IMR-90 (cell line): ENCODE measurements around the gene EFEMP1. TPM values are rescaled to one million over a fixed set of nuclear protein-coding genes. Genes with fewer than 3 reads are reported as not detected.
"Not testable (repeated sequence)": the region's sequence is repeated elsewhere in the genome, so short reads cannot be mapped to it uniquely, and the experiment has no call there.

ENCODE experiments used
- ATAC-seq: fragments of 200-7000 bp; cut with Tn5 transposase; 2 replicates; pipeline ENCODE4 v1.9.1; 2020; ENCODE audit warnings: low read depth, mild to moderate bottlenecking, moderate library complexity
- BruUV-seq: library from RNA; stranded (reverse); fragments of 400-500 nt; replicated peaks from 2 replicates; lab custom pipeline; 2021; lab: Mats Ljungman, UMichigan
- CTCF ChIA-PET: fragments of 300-600 bp; formaldehyde crosslinking; extraction: SDS; loops from one replicate; lab custom pipeline; 2021; ENCODE audit warnings: antibody characterized with exemption; lab: Yijun Ruan, JAX
- POLR2A ChIA-PET: fragments of 300-600 bp; sonication (Branson Sonifier 250); formaldehyde crosslinking; loops from one replicate; lab custom pipeline; 2022; ENCODE audit warnings: antibody characterized with exemption; ENCODE audit not compliant: unreplicated experiment; lab: Charles Lee
- DNase-seq: peaks from one replicate; pipeline ENCODE4 v3.0.0; 2013
- H2AFZ ChIP-seq: replicated peaks from 2 replicates; pipeline ENCODE3; 2013; ENCODE audit warnings: low read length, mild to moderate bottlenecking; ENCODE audit not compliant: poor library complexity
- H2AK5ac ChIP-seq: 2 replicates; pipeline ENCODE4 v1.6.1; 2013; ENCODE audit warnings: low read depth, low read length, inconsistent platforms
- H2AK9ac ChIP-seq: replicated peaks from 2 replicates; pipeline ENCODE3; 2013; ENCODE audit warnings: mild to moderate bottlenecking, low read depth, low read length, moderate library complexity; ENCODE audit not compliant: poor library complexity
- H2BK120ac ChIP-seq: 2 replicates; pipeline ENCODE4 v1.6.1; 2013; ENCODE audit warnings: low read depth, low read length, inconsistent platforms
- H2BK15ac ChIP-seq: 3 replicates; pipeline ENCODE4 v1.6.1; 2013; ENCODE audit warnings: low read depth, low read length, inconsistent platforms
- H2BK20ac ChIP-seq: 2 replicates; pipeline ENCODE4 v1.6.1; 2013; ENCODE audit warnings: low read depth, mild to moderate bottlenecking, inconsistent platforms, low read length, moderate library complexity
- H2BK5ac ChIP-seq: 2 replicates; pipeline ENCODE4 v1.6.1; 2013; ENCODE audit warnings: mild to moderate bottlenecking, low read depth, low read length, inconsistent platforms; ENCODE audit not compliant: poor library complexity, severe bottlenecking
- H3K14ac ChIP-seq: replicated peaks from 2 replicates; pipeline ENCODE4 v1.6.1; 2013; ENCODE audit warnings: low read depth, low read length, inconsistent platforms
- H3K18ac ChIP-seq: 2 replicates; pipeline ENCODE4 v1.6.1; 2013; ENCODE audit warnings: low read depth, low read length, control low read depth
- H3K23ac ChIP-seq: 2 replicates; pipeline ENCODE4 v1.6.1; 2013; ENCODE audit warnings: low read depth, low read length, inconsistent platforms
- H3K27ac ChIP-seq: 2 replicates; pipeline ENCODE4 v1.5.1; 2013; ENCODE audit warnings: mild to moderate bottlenecking, control low read depth, low read length; ENCODE audit not compliant: insufficient read depth
- H3K27me3 ChIP-seq: 2 replicates; pipeline ENCODE4 v1.6.1; 2013; ENCODE audit warnings: low read length; ENCODE audit not compliant: control insufficient read depth, insufficient read depth
- H3K36me3 ChIP-seq: 2 replicates; pipeline ENCODE4 v1.6.1; 2013; ENCODE audit warnings: low read length, mixed read lengths; ENCODE audit not compliant: control insufficient read depth, insufficient read depth
- H3K4ac ChIP-seq: 2 replicates; pipeline ENCODE4 v1.6.1; 2013; ENCODE audit warnings: low read depth, low read length, inconsistent platforms
- H3K4me1 ChIP-seq: 2 replicates; pipeline ENCODE4 v1.6.1; 2013; ENCODE audit warnings: low read length, mixed read lengths; ENCODE audit not compliant: control insufficient read depth, insufficient read depth
- H3K4me2 ChIP-seq: 2 replicates; pipeline ENCODE4 v1.6.1; 2013; ENCODE audit warnings: low read depth, mild to moderate bottlenecking, control low read depth, low read length, moderate library complexity
- H3K4me3 ChIP-seq: 2 replicates; pipeline ENCODE4 v1.5.1; 2013; ENCODE audit warnings: low read depth, mild to moderate bottlenecking, control low read depth, low read length, moderate library complexity; ENCODE audit not compliant: insufficient read depth
- H3K56ac ChIP-seq: 2 replicates; pipeline ENCODE4 v1.6.1; 2013; ENCODE audit warnings: low read length, inconsistent platforms; ENCODE audit not compliant: insufficient read depth; ENCODE audit errors: extremely low read depth
- H3K79me1 ChIP-seq, 2 experiments: 2 replicates each; pipeline ENCODE4 v1.6.1; 2013; ENCODE audit warnings: low read length in 2 of 2, inconsistent platforms in 1 of 2, low read depth in 1 of 2
- H3K9ac ChIP-seq: 2 replicates; pipeline ENCODE4 v1.6.1; 2013; ENCODE audit warnings: low read depth, low read length, control low read depth
- H3K9me1 ChIP-seq: 2 replicates; pipeline ENCODE4 v1.6.1; 2013; ENCODE audit warnings: low read length, inconsistent platforms; ENCODE audit not compliant: insufficient read depth
- H3K9me3 ChIP-seq: 2 replicates; pipeline ENCODE4 v1.6.1; 2013; ENCODE audit warnings: low read length; ENCODE audit not compliant: control insufficient read depth, insufficient read depth
- H4K20me1 ChIP-seq: 2 replicates; pipeline ENCODE4 v1.6.1; 2013; ENCODE audit warnings: low read length, inconsistent platforms; ENCODE audit not compliant: insufficient read depth
- H4K5ac ChIP-seq: 2 replicates; pipeline ENCODE4 v1.6.1; 2013; ENCODE audit warnings: mild to moderate bottlenecking, low read depth, low read length, control low read depth
- H4K8ac ChIP-seq, 2 experiments: 2 replicates each; pipeline ENCODE4 v1.6.1; 2013; ENCODE audit warnings: low read depth in 2 of 2, low read length in 2 of 2, control low read depth in 1 of 2, inconsistent platforms in 1 of 2
- H4K91ac ChIP-seq: 2 replicates; pipeline ENCODE4 v1.6.1; 2013; ENCODE audit warnings: low read depth, low read length, inconsistent platforms; ENCODE audit not compliant: insufficient read depth
- FOS ChIP-seq: fragments of 150-350 bp; IDR thresholded peaks from 2 replicates; pipeline ENCODE4 v1.6.1; 2016; ENCODE audit warnings: low read depth, low read length
- MAFK ChIP-seq: IDR thresholded peaks from 2 replicates; pipeline ENCODE4 v1.6.1; 2012; ENCODE audit warnings: low read depth, low read length, improper control_type of control experiment
- NFE2L2 ChIP-seq: fragments of 150-350 bp; IDR thresholded peaks from 2 replicates; pipeline ENCODE4 v1.6.1; 2016; ENCODE audit warnings: low read depth, mild to moderate bottlenecking, low read length
- WGBS, 2 experiments: methylation state at CpG; one replicate each; pipeline versions ENCODE4 v1.1.5 to v1.1.7; 2013; ENCODE audit warnings: missing lambda C conversion rate in 2 of 2; ENCODE audit not compliant: insufficient read length in 1 of 2; ENCODE audit errors: extremely low coverage in 2 of 2; 5-methylcytosine and 5-hydroxymethylcytosine counted together
- dilution Hi-C: fragments of 300-500 bp; cut with HindIII; formaldehyde crosslinking; loops from one replicate; pipeline ENCODE4 v1.14.3; 2018; ENCODE audit warnings: low sequenced_read_pairs; ENCODE audit not compliant: unreplicated experiment
- in situ Hi-C: fragments of 300-500 bp; cut with MboI; formaldehyde crosslinking; loops from 3 replicates; pipeline ENCODE4 v1.14.3; 2019; ENCODE audit warnings: low sequenced_read_pairs, inconsistent platforms, mixed read lengths
- intact Hi-C: fragments of 100-400 bp; cut with micrococcal nuclease; formaldehyde crosslinking; loops from 2 replicates; pipeline ENCODE4 v1.10.0; 2022
- polyA plus RNA-seq, 3 experiments: library from polyadenylated mRNA; depleted of rRNA; stranded (reverse); fragments of >200 nt; gene quantifications; 2 replicates each; pipeline ENCODE4 v1.2.3, GENCODE V29; 2012; ENCODE audit warnings: low replicate concordance in 1 of 3
- total RNA-seq: library from RNA; depleted of rRNA; stranded (reverse); fragments of >200 nt; gene quantifications from 2 replicates; pipeline ENCODE4 v1.2.3, GENCODE V29; 2012

The EFEMP1 gene
- total and polyA plus RNA-seq, 2 of the 4 experiments (the other 2 are of a cell fraction) = 214 to 219 TPM

- H2BK20ac ChIP-seq, H3K79me1 ChIP-seq, H2AK9ac ChIP-seq, H3K14ac ChIP-seq, H4K20me1 ChIP-seq, H3K18ac ChIP-seq, H2BK5ac ChIP-seq, BruUV-seq, H3K36me3 ChIP-seq, dilution Hi-C loops, H2BK120ac ChIP-seq, H2AFZ ChIP-seq, H4K8ac ChIP-seq, intact Hi-C loops, H3K56ac ChIP-seq, H3K4me3 ChIP-seq, H3K27me3 ChIP-seq, H3K4me1 ChIP-seq, in situ Hi-C loops, H4K91ac ChIP-seq, H3K27ac ChIP-seq, CTCF ChIA-PET, H3K4ac ChIP-seq, H2AK5ac ChIP-seq, H3K23ac ChIP-seq, H4K5ac ChIP-seq, H2BK15ac ChIP-seq, H3K9ac ChIP-seq, H3K9me3 ChIP-seq, H3K4me2 ChIP-seq, H3K9me1 ChIP-seq: not testable (repeated sequence)
- DNase-seq = peak; percentile 62
- 0 out of 2 replicates have a peak, but pooled peaks have one; percentile 5 for TF ChIP-seq FOS
- TF ChIP-seq NFE2L2 = 0 out of 2 replicates have a peak, but pooled peaks have one; percentile 16
- TF ChIP-seq MAFK = peak; percentile 49; the same call in 1 of the 2 replicates
- WGBS, 2 experiments = no CpG with 5 or more reads among the region's 2 CpGs
- peak; percentile 54; the same call in 1 of the 2 replicates for ATAC-seq
- POLR2A ChIA-PET = interaction anchor here (0.7 kb wide), 1 partner anchor 14 kb away, joined by 13 read pairs; no protein-coding TSS in a partner anchor
Measured at GRCh38 chr2:55827428-55827827, 96.2 kb downstream of the EFEMP1 start.
